Brain microvascular endothelial cell (primary cell): ENCODE measurements around the gene ZNF436.
"Not testable (repeated sequence)": the region's sequence is repeated elsewhere in the genome, so short reads cannot be mapped to it uniquely, and the experiment has no call there.

Source experiments
- DNase-seq: peaks from one replicate; pipeline ENCODE4 v3.0.0-alpha.2; 2020
- H3K27ac ChIP-seq: fragments of 250-450 bp; sonication (Bioruptor Pico); 2 replicates; pipeline ENCODE4 v1.5.1; 2020; ENCODE audit warnings: mild to moderate bottlenecking, moderate library complexity
- H3K27me3 ChIP-seq: fragments of 250-450 bp; sonication (Bioruptor Pico); replicated peaks from 2 replicates; pipeline ENCODE4 v1.5.1; 2020; ENCODE audit warnings: mild to moderate bottlenecking
- H3K36me3 ChIP-seq: fragments of 250-450 bp; sonication (Bioruptor Pico); replicated peaks from 2 replicates; pipeline ENCODE4 v1.5.1; 2020; ENCODE audit warnings: mild to moderate bottlenecking
- H3K4me3 ChIP-seq: 2 replicates; pipeline ENCODE4 v1.5.1; 2011; ENCODE audit warnings: low read depth, mild to moderate bottlenecking, control low read depth, low read length, moderate library complexity
- in situ Hi-C: cut with HindIII; loops from 2 replicates; pipeline ENCODE4 v1.10.0; 2017; ENCODE audit warnings: low sequenced_read_pairs, low pct_ligation_motif_present
- TF ChIP-seq, protein P1 (sequence below): IDR thresholded peaks from 2 replicates; pipeline ENCODE4 v1.5.1; 2011; ENCODE audit warnings: low read depth, mild to moderate bottlenecking, moderate library complexity, low read length, control low read depth, inconsistent platforms; ENCODE audit errors: missing control alignments

The ZNF436 gene

GRCh38 chr1:23383577-23384311, 14.1 kb upstream of the ZNF436 start:
- TF ChIP-seq, protein P1, sequence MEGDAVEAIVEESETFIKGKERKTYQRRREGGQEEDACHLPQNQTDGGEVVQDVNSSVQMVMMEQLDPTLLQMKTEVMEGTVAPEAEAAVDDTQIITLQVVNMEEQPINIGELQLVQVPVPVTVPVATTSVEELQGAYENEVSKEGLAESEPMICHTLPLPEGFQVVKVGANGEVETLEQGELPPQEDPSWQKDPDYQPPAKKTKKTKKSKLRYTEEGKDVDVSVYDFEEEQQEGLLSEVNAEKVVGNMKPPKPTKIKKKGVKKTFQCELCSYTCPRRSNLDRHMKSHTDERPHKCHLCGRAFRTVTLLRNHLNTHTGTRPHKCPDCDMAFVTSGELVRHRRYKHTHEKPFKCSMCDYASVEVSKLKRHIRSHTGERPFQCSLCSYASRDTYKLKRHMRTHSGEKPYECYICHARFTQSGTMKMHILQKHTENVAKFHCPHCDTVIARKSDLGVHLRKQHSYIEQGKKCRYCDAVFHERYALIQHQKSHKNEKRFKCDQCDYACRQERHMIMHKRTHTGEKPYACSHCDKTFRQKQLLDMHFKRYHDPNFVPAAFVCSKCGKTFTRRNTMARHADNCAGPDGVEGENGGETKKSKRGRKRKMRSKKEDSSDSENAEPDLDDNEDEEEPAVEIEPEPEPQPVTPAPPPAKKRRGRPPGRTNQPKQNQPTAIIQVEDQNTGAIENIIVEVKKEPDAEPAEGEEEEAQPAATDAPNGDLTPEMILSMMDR, result no peak
- Histone ChIP-seq H3K4me3 (no peak overlapping the region), H3K36me3 (no peaks in the 10 kb centered on the region), H3K27me3 (no peaks in the 10 kb centered on the region), H3K27ac (no peak overlapping the region)
- no peak for DNase-seq
- in situ Hi-C loops, result no loop called here

GRCh38 chr1:23381233-23381885, 11.7 kb upstream of the ZNF436 start:
- no peak for DNase-seq
- H3K4me3 ChIP-seq, result no peak overlapping the region
- no peaks in the 10 kb centered on the region for H3K36me3 ChIP-seq
- TF ChIP-seq, protein P1, result no peak
- in situ Hi-C loops, result no loop called here
- H3K27me3 ChIP-seq, result no peaks in the 10 kb centered on the region
- no peak overlapping the region for H3K27ac ChIP-seq

- DNase-seq, result no peak
- TF ChIP-seq, protein P1, result no peak
- no peak overlapping the region for H3K27ac ChIP-seq
- no peak overlapping the region for H3K4me3 ChIP-seq
- no peaks in the 10 kb centered on the region for H3K27me3 ChIP-seq
- H3K36me3 ChIP-seq, result no peaks in the 10 kb centered on the region
- in situ Hi-C loops, result no loop called here
These were observed 11.1 kb upstream of the ZNF436 start for GRCh38 chr1:23380719-23381118.

DNA sequence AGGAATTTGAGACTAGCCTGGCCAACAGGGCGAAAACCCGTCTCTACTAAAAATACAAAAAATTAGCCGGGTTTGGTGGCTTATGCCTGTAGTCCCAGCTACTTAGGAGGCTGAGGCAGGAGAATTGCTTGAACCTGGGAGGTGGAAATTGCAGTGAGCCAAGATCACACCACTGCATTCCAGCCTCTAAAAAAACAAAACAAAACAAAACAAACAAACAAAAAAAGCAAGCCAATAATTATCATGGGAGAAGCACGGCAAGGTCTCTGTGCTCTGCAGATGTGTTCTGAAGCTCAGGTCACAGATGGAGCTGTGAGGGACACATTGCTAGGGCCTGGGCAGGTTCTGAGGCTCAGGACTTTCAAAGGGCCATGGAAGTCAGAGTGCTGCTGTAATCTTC, 10.6 kb upstream of the ZNF436 start:
- H3K27me3 ChIP-seq, DNase-seq, H3K4me3 ChIP-seq, in situ Hi-C loops, H3K36me3 ChIP-seq, H3K27ac ChIP-seq: not testable (repeated sequence)

- H3K27me3 ChIP-seq, result no peaks in the 10 kb centered on the region
- no peaks in the 10 kb centered on the region for H3K36me3 ChIP-seq
- H3K27ac ChIP-seq, result peak overlapping the region; percentile 85
- TF ChIP-seq, protein P1, result no peak
- peak; percentile 74 for DNase-seq
- no peak overlapping the region for H3K4me3 ChIP-seq
- in situ Hi-C loops, result no loop called here
These were observed 7.5 kb upstream of the ZNF436 start for GRCh38 chr1:23376890-23377811.

GRCh38 chr1:23374079-23374735, 4.6 kb upstream of the ZNF436 start:
- H3K4me3 ChIP-seq, in situ Hi-C loops: not testable (repeated sequence)

More at GRCh38 chr1:23374079-23374735, 4.6 kb upstream of the ZNF436 start:
- not testable (repeated sequence) for H3K27me3 ChIP-seq, H3K27ac ChIP-seq, H3K36me3 ChIP-seq, DNase-seq
